Activated naive CD4-positive, alpha-beta T cell treated with anti-CD3 and anti-CD28 coated beads, Interleukin-2, amount 50 U/mL, for 24 hours (primary cell): ENCODE results near the gene PTGIS.
"Not testable (repeated sequence)": the region's sequence is repeated elsewhere in the genome, so short reads cannot be mapped to it uniquely, and the experiment has no call there.

ENCODE experiments used
- H3K27ac Mint-ChIP-seq: one replicate; pipeline ENCODE4 v1.8.0; 2021; ENCODE audit warnings: mild to moderate bottlenecking, mixed read lengths
- H3K27me3 Mint-ChIP-seq: one replicate; pipeline ENCODE4 v1.8.0; 2021; ENCODE audit warnings: mixed read lengths
- H3K36me3 Mint-ChIP-seq: one replicate; pipeline ENCODE4 v1.8.0; 2021; ENCODE audit warnings: mixed read lengths
- H3K4me1 Mint-ChIP-seq: one replicate; pipeline ENCODE4 v1.8.0; 2021; ENCODE audit warnings: mixed read lengths
- H3K4me3 Mint-ChIP-seq: one replicate; pipeline ENCODE4 v1.8.0; 2021; ENCODE audit warnings: mild to moderate bottlenecking, mixed read lengths
- H3K9me3 Mint-ChIP-seq: one replicate; pipeline ENCODE4 v1.8.0; 2021; ENCODE audit warnings: mixed read lengths

The PTGIS gene

DNA sequence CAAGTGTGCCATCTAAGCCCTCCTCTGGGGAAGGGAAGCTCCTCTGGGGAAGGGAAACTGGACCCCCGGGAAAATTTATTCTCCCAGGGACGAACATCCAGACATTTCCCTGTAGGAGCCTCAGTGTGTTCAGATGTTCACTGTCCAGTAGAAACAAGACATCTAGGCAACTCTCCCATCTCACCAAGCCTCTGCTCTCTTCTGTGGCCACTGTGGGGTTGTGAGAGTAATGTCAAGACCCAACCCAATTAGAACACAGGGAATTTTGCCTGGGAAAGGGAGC is 3.6 kb upstream of the PTGIS start:
- H3K36me3 Mint-ChIP-seq: peaks cover 3% of the 10 kb centered on the region
- no peaks in the 10 kb centered on the region for H3K9me3 Mint-ChIP-seq
- H3K4me1 Mint-ChIP-seq: peaks cover 9% of the 10 kb centered on the region
- H3K27me3 Mint-ChIP-seq: peaks cover 30% of the 10 kb centered on the region
- H3K4me3 Mint-ChIP-seq: no peak overlapping the region
- no peak overlapping the region for H3K27ac Mint-ChIP-seq

GRCh38 chr20:49570828-49571552 is 3.1 kb upstream of the PTGIS start:
- H3K4me1 Mint-ChIP-seq: peaks cover 9% of the 10 kb centered on the region
- no peak overlapping the region for H3K4me3 Mint-ChIP-seq
- H3K27ac Mint-ChIP-seq: no peak overlapping the region
- peaks cover 35% of the 10 kb centered on the region for H3K27me3 Mint-ChIP-seq
- no peaks in the 10 kb centered on the region for H3K9me3 Mint-ChIP-seq
- peaks cover 3% of the 10 kb centered on the region for H3K36me3 Mint-ChIP-seq

- H3K27ac Mint-ChIP-seq: no peak overlapping the region
- peaks cover 3% of the 10 kb centered on the region for H3K36me3 Mint-ChIP-seq
- peaks cover 9% of the 10 kb centered on the region for H3K4me1 Mint-ChIP-seq
- H3K9me3 Mint-ChIP-seq: no peaks in the 10 kb centered on the region
- peaks cover 36% of the 10 kb centered on the region for H3K27me3 Mint-ChIP-seq
- H3K4me3 Mint-ChIP-seq: no peak overlapping the region
Measured at GRCh38 chr20:49570161-49570827, 2.4 kb upstream of the PTGIS start.

- Mint-ChIP-seq H3K9me3 (no peaks in the 10 kb centered on the region), H3K27me3 (peaks cover 37% of the 10 kb centered on the region), H3K27ac (no peak overlapping the region), H3K4me3 (no peak overlapping the region), H3K4me1 (peaks cover 9% of the 10 kb centered on the region), H3K36me3 (peaks cover 3% of the 10 kb centered on the region)
Measured at GRCh38 chr20:49569411-49570115, 1.6 kb upstream of the PTGIS start.

DNA sequence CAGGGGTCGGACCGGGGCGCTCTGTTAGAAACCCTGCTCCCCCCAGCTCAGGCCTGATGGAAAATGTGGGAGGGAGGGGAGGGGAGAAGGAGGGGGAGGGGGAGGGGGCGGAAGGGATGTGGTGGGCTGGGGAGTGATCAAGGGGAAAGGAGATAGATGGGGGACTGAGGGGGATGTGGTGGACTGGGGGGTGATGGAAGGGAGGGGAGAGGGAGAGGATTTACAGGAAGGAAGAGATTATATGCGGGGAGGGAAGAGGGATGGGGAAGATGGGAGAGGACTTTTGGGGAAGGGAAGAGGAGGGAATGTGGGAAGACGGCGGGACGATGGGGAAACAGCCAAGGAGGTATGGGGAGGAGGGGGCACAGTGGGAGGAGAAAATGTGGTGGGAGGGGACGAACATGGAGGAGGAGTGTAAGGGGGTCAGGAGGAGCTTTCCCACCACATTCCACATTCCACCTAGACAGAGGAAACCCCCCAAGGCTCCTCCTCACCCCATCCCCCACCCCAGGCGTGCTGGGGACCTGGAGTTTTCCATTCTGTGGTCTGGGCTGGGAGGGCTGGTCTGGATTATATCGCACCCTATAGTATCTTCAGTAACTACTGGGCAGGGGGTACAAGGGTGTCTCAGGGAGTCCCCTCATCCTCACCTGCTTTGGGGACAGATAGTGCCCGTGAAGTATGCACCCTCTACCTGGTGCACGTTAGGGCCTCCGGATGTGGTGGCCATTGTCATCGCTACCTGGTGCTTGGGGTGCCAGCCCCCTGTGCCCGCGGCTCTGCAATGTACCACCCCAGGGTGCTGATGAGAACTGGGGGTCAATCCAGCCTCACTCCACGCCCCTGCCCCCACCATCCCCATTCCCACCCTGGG is 578 bp upstream of the PTGIS start:
- Mint-ChIP-seq H3K9me3 (no peaks in the 10 kb centered on the region), H3K27me3 (peaks cover 37% of the 10 kb centered on the region), H3K4me1 (peaks cover 9% of the 10 kb centered on the region), H3K27ac (no peak overlapping the region), H3K4me3 (peak overlapping the region; percentile 33), H3K36me3 (peaks cover 3% of the 10 kb centered on the region)

- no peak overlapping the region for H3K4me3 Mint-ChIP-seq
- no peak overlapping the region for H3K27ac Mint-ChIP-seq
- peaks cover 40% of the 10 kb centered on the region for H3K27me3 Mint-ChIP-seq
Measured at GRCh38 chr20:49566401-49567364, 1.3 kb downstream of the PTGIS start.

DNA sequence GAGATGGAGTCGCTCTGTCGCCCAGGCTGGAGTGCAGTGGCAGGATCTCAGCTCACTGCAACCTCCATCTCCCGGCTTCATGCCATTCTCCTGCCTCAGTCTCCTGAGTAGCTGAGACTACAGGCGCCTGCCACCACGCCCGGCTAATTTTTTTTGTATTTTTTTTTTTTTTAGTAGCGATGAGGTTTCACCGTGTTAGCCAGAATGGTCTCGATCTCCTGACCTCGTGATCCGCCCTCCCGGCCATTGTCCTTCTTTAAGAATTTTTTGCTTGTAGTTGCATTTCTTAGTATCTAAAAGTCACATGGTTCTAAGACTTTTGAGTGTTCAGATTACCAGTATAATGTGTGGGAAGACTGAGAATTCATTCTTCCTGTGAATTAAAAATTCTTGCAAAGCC is 2.9 kb downstream of the PTGIS start:
- not testable (repeated sequence) for H3K4me1 Mint-ChIP-seq, H3K27ac Mint-ChIP-seq, H3K4me3 Mint-ChIP-seq, H3K9me3 Mint-ChIP-seq, H3K36me3 Mint-ChIP-seq
- H3K27me3 Mint-ChIP-seq: peaks cover 41% of the 10 kb centered on the region

More at GRCh38 chr20:49566401-49567364, 1.3 kb downstream of the PTGIS start:
- Mint-ChIP-seq H3K36me3 (peaks cover 3% of the 10 kb centered on the region), H3K4me1 (no peaks in the 10 kb centered on the region), H3K9me3 (no peaks in the 10 kb centered on the region)

DNA sequence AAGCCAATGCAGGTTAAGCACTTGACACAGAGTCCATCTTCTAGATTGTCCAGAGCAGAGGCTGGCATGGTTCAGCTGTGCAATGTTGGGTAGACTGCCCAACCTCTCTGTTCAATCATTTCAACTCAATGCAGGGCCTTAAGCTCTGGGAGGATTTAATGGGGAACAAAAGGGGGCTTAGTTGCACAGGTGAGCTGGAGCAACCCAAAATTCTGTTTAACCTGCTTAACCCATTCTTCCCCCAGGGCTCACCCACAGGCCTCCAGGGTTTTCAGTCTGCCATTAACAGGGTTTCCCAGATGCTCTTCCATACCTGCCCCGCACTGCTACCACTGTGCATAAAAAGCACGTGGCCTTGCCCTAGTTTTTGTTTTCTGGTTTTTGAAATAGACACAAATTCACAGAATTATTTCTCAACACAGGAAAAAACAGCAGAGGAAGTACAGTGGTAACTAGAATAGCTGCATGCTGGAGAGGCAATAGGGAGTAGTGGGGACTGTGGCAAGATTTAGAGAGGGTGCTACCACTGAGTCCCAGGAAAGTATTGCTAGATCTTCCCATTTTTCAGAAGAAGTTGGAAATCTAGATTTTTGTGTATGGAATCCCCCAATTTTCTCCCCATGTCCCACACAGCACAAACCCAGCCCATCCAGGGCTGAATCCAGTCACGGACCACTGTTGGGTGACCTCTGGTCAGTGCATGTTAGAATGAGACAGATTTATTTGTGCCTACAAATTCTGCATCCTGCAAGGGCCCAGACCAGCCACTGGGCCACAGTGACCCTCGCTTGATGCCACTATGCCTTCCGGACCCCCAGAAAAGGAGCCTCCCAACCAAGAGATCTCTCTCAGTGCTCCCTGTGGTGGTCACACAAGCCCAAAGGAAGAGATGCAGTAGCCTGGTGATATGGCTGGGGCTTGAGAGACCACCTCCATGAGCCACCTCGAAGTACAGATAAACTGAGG is 4.6 kb downstream of the PTGIS start:
- Mint-ChIP-seq H3K9me3 (no peaks in the 10 kb centered on the region), H3K27ac (no peak overlapping the region), H3K27me3 (peaks cover 35% of the 10 kb centered on the region), H3K4me3 (no peak overlapping the region), H3K36me3 (peaks cover 3% of the 10 kb centered on the region), H3K4me1 (no peaks in the 10 kb centered on the region)

DNA sequence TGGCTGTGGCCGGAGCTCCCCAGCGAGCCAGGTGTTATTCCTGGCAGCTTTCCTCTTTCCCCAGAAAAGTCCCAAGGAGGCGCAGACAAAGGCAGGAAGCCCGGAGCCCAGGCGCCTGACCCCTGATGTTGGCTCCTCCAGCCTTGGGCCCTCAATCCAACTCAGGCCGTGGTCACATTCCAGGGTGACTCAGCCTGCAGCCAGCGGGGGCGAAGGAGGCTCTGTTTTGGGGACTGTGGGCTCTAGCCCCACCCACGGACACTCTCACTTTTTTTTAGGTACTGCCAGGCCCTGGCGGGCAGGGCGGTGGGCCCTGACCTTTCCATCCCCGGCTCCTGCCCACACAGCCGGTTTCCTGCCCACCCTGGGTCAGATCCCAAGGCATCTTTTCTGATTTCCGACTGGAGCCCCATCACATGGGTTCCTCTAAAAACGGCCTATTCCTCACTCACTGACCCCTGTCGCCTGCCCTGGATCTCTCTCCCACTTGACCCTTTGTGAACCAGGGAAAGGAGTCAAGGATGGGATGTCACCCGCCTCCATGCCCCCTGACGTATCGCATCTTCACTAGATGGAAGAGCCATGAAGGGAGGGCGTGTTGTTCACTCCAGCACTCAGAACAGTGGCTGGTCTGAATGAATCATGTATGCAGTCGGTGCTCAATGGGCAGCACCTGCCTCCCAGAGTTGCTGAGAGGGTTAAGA is 5.5 kb downstream of the PTGIS start:
- Mint-ChIP-seq H3K9me3 (no peaks in the 10 kb centered on the region), H3K4me3 (no peak overlapping the region), H3K36me3 (peaks cover 3% of the 10 kb centered on the region), H3K4me1 (no peaks in the 10 kb centered on the region), H3K27me3 (peaks cover 37% of the 10 kb centered on the region), H3K27ac (no peak overlapping the region)

DNA sequence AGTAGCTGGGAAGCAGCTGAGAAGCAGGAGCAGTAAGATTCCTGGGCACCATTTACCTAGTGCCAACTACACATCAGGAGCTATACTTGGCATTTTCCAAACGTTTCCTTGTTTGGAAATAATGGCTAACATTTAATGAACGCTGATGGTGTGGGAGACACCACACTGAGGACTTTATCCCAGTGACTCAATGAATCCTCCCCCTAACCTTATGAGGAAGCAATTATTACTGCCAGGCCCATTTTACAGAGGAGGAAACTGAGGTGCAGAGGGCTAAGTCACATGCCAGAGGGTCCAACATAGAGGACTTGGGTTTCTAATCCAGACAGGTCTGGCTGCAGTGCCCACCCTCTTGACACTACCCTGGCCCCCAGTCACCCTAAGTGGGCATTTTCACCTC is 6.1 kb downstream of the PTGIS start:
- no peak overlapping the region for H3K27ac Mint-ChIP-seq
- H3K27me3 Mint-ChIP-seq: peaks cover 36% of the 10 kb centered on the region
- no peaks in the 10 kb centered on the region for H3K4me1 Mint-ChIP-seq
- H3K36me3 Mint-ChIP-seq: peaks cover 3% of the 10 kb centered on the region
- no peaks in the 10 kb centered on the region for H3K9me3 Mint-ChIP-seq
- no peak overlapping the region for H3K4me3 Mint-ChIP-seq

- Mint-ChIP-seq H3K4me1 (no peaks in the 10 kb centered on the region), H3K27me3 (peaks cover 32% of the 10 kb centered on the region), H3K4me3 (no peak overlapping the region), H3K9me3 (no peaks in the 10 kb centered on the region), H3K27ac (no peak overlapping the region), H3K36me3 (no peaks in the 10 kb centered on the region)
Measured at GRCh38 chr20:49561256-49561655, 6.7 kb downstream of the PTGIS start.

GRCh38 chr20:49560646-49561045 is 7.3 kb downstream of the PTGIS start:
- no peak overlapping the region for H3K27ac Mint-ChIP-seq
- no peaks in the 10 kb centered on the region for H3K9me3 Mint-ChIP-seq
- H3K4me3 Mint-ChIP-seq: no peak overlapping the region
- no peaks in the 10 kb centered on the region for H3K36me3 Mint-ChIP-seq
- no peaks in the 10 kb centered on the region for H3K4me1 Mint-ChIP-seq
- peaks cover 28% of the 10 kb centered on the region for H3K27me3 Mint-ChIP-seq

- Mint-ChIP-seq H3K27me3 (peaks cover 28% of the 10 kb centered on the region), H3K4me3 (no peak overlapping the region), H3K9me3 (no peaks in the 10 kb centered on the region), H3K36me3 (no peaks in the 10 kb centered on the region), H3K27ac (no peak overlapping the region), H3K4me1 (no peaks in the 10 kb centered on the region)
Measured at GRCh38 chr20:49560186-49560585, 7.8 kb downstream of the PTGIS start.
